Activated CD4-positive, alpha-beta T cell treated with anti-CD3 and anti-CD28 coated beads, Interleukin-2, amount 10 ng/mL, durations not matched to agents 7 days and 5 days (primary cell): ENCODE data around the gene C1orf167. TPM values are rescaled to one million over a fixed set of nuclear protein-coding genes. Genes with fewer than 3 reads are reported as not detected.
A peak's percentile ranks its signal among the peaks of the same experiment; 100 is the strongest.

Experiments used
- CTCF ChIA-PET: fragments of 350-600 bp; sonication (Branson Sonifier 250); formaldehyde crosslinking; loops from one replicate; lab custom pipeline; 2021; ENCODE audit warnings: antibody characterized with exemption; lab: Charles Lee
- POLR2A ChIA-PET: fragments of 350-600 bp; sonication (Branson Sonifier 250); formaldehyde crosslinking; loops from one replicate; lab custom pipeline; 2021; ENCODE audit warnings: antibody characterized with exemption; lab: Charles Lee
- DNase-seq: peaks from one replicate; pipeline ENCODE4 v3.0.0-alpha.2; 2020
- H3K27ac Mint-ChIP-seq: one replicate; pipeline ENCODE4 v1.8.0; 2021; ENCODE audit warnings: mild to moderate bottlenecking, moderate library complexity, mixed read lengths
- H3K27me3 Mint-ChIP-seq: one replicate; pipeline ENCODE4 v1.8.0; 2021; ENCODE audit warnings: mixed read lengths
- H3K36me3 Mint-ChIP-seq: one replicate; pipeline ENCODE4 v1.8.0; 2021; ENCODE audit warnings: low read depth, mixed read lengths
- H3K4me1 Mint-ChIP-seq: one replicate; pipeline ENCODE4 v1.8.0; 2021; ENCODE audit warnings: mixed read lengths
- H3K4me3 Mint-ChIP-seq: one replicate; pipeline ENCODE4 v1.8.0; 2021; ENCODE audit warnings: mild to moderate bottlenecking, moderate library complexity, mixed read lengths
- H3K9me3 Mint-ChIP-seq: one replicate; pipeline ENCODE4 v1.8.0; 2021; ENCODE audit warnings: mixed read lengths
- total RNA-seq, 2 experiments: library from RNA; stranded (reverse); gene quantifications; one replicate each; pipeline ENCODE4 v1.2.3, GENCODE V29; 2021

C1orf167 gene, protein sequence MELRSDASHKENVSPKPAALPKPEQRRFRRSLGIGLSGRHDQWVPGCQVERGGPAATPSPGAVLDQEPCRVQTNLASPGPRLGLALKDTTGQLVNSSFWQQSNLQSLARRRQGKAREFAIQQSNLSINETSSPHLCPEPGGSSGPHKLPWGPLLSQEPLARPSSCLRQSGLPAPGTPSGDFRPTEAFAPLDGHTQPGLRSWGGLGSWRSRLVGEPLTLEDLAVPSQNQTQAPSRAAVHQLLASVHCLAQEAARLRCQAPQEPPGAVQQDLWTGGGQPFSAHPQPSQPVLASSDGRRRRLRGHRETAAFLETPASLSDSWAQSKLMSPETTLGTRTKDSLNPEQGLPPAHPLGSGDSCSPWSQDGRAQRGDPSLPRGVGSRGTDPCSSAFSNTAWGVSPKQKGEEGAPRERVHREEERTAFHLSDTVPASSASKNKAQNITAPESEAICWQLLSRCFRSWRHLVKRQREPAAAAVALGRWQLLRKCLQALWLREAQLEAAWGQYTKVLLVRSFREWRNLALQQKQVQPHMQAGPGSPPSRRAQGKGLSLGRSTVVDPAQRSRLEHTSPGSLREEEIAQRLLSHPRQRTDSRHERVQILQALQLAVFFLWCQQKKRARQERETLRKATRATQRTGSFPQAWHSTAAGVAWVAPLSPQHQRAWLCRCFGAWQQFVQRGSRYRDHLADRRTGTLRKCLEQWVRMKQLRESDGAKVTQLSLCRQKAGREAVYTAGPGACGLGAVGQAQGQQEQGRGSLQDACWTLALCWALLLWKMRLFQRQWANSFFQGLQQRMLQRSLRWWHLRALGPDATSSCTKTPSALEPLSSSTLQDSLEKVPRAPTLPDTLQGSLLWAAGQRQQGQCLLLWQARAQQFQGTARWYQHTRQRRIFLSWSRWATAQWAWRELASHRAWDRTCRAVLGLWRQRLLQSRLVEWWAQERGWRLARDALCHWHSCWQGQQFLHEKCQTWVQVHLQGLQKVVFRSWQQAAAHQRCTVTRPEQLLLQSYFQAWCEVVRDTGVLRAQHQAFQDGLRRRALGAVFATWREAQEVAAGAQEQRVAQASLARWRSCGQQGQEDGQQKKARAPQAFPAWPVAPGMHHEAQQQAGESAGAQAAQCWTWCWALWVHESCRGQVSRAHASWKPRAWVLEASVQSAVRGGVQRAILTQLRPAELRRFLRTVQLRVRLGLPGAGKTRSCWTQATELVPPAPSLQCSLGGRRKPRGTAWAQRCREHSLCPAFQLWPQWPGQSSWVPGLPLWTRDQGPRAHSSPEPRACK (N-terminal part only)
- not detected for total RNA-seq

DNA sequence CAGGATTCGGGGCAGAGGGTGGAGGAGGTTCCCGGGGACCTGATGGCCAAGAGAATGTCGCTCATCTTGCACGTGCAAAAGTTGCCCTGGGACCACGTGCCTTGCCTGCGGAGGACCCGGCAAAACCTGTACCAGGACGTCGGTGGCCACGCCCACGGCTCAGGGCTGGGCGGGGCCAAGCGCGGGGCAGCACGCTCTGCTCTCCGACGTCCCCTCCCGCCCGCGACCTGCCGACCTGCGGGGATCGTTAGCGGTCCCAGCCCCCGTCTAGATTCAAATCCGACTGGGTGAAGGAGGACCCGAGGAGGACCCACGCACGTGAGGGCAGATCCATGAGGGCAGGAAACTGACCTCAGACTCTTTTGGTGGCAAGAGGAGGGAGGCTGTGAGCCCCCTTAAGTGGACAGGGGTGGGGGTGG is at the start of gene C1orf167:
Gene C1orf167, plus strand, starts transcription at position 206 of the 419 bp plus-strand sequence. CDS start 2,208 bp downstream, outside the sequence.
- H3K36me3 Mint-ChIP-seq, result no peaks in the 10 kb centered on the region
- POLR2A ChIA-PET, result no interaction called here

DNA sequence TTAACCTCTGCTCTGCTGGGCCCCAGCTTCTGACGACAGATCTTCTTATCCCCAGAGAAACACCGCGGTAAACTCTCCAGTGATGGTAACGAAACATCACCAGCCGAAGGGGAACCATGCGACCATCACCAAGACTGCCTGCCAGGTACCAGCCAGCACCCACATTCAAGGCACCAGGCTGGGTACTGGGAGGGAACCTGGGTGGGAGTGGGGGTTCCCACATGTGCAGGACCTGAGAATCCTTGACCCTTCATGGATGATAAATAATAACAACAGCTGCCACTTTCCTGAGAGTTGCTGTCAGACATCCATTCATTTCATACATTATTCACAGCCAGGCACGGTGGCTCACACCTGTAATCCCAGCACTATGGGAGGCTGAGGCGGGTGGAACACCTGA is 49.7 kb upstream of the C1orf167 start:
- Mint-ChIP-seq H3K4me3 (no peak overlapping the region), H3K36me3 (no peaks in the 10 kb centered on the region), H3K27ac (no peak overlapping the region), H3K27me3 (no peaks in the 10 kb centered on the region), H3K9me3 (no peaks in the 10 kb centered on the region), H3K4me1 (peaks cover 3% of the 10 kb centered on the region)
- ChIA-PET CTCF (no interaction called here), POLR2A (no interaction called here)
- no peak for DNase-seq

More for the DNA sequence above, at the start of gene C1orf167:
- peaks cover 25% of the 10 kb centered on the region for H3K27me3 Mint-ChIP-seq
- CTCF ChIA-PET, result no interaction called here
- no peak within 1 kb of the TSS for H3K4me3 Mint-ChIP-seq
- DNase-seq, result peak; percentile 29
- no peaks in the 10 kb centered on the region for H3K9me3 Mint-ChIP-seq
- H3K27ac Mint-ChIP-seq, result no peak within 1 kb of the TSS
- peaks cover 6% of the 10 kb centered on the region for H3K4me1 Mint-ChIP-seq

DNA sequence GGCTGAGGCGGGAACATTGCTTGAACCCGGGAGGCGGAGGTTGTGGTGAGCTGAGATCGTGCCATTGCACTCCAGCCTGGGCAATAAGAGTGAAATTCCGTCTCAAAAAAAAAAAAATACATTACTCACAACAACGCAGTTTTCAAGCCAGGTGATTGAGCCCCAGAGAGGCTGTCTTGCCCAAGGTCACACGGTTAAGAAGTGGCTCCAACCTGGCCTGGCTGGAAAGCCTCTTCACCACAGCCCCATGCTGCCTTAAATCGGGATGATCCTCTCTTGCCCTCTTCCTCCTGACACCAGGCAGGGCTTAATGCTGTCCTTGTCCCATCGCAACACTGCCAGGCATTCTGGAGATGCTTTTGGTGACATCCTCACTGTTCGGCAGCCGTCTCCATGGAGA is 48.9 kb upstream of the C1orf167 start:
- Mint-ChIP-seq H3K36me3 (no peaks in the 10 kb centered on the region), H3K27ac (no peak overlapping the region), H3K4me3 (no peak overlapping the region), H3K9me3 (no peaks in the 10 kb centered on the region), H3K4me1 (peaks cover 3% of the 10 kb centered on the region), H3K27me3 (no peaks in the 10 kb centered on the region)
- CTCF ChIA-PET, result no interaction called here
- POLR2A ChIA-PET, result no interaction called here
- no peak for DNase-seq

DNA sequence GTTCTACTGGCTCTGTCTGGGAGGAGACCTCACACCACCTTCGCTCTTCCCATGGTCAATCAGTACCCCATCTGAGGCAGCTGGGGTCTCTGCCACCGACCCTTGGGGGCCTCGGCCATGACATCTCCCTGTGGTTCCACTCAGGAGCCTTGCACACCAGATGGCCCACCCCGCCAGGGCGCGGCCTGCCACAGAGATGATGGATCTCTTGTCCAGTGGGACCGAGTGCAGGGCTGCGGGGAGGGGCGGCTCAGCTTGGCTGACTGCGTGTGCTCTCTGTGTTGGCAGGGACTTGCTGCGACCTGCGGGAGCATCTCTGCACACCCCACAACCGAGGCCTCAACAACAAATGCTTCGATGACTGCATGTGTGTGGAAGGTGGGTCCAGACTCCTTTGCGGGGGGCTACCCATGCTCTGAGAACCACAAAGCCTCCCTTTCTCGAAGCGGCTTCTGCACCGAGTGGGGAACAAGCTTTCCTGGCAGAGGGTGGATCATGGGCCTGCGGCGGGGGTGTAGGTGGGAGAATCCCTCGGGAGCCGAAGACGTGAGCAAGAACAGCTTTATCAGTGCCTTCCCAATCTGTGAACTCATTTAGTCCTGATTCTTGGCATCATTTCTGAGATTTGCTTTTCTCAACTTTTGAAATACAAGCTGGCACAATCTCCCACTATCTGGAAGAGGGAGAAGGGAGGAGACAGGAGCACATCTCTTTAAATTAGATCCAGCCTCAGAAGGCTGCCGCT is 47.0 kb upstream of the C1orf167 start:
- Mint-ChIP-seq H3K27me3 (no peaks in the 10 kb centered on the region), H3K9me3 (no peaks in the 10 kb centered on the region), H3K27ac (no peak overlapping the region), H3K36me3 (no peaks in the 10 kb centered on the region), H3K4me3 (no peak overlapping the region), H3K4me1 (peaks cover 15% of the 10 kb centered on the region)
- ChIA-PET CTCF (interaction anchor here (1.0 to 2.1 kb wide), 3 partner anchors 9 to 65 kb away, joined by 3 to 7 read pairs (median 4); no protein-coding TSS in a partner anchor), POLR2A (no interaction called here)
- DNase-seq, result no peak

DNA sequence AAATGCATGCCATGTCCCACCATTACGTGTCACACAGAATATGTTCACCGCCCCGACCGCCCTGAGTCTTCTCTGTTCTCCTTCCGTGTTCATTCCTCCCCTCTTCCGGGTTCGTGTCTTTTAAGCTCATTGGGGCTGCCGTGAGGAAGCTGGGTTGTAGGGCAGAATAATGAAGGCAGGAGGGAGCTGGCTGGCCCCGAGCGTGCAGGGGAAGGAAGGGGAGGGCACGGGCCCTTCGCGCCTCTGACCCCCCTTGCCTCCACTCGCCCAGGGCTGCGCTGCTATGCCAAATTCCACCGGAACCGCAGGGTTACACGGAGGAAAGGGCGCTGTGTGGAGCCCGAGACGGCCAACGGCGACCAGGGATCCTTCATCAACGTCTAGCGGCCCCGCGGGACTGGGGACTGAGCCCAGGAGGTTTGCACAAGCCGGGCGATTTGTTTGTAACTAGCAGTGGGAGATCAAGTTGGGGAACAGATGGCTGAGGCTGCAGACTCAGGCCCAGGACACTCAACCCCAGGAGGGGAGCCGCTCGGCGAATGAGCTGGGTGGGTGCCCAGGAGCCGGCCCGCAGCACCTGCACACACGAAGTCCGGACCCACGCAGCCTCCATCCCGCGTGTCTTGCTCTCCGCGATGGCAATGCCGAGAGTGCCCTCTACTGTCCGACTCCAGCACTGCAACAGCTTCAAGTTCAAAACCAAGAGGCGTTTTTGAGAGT is 42.5 kb upstream of the C1orf167 start:
- peak; percentile 87 for DNase-seq
- Mint-ChIP-seq H3K27ac (peak overlapping the region; percentile 90), H3K36me3 (no peaks in the 10 kb centered on the region), H3K9me3 (no peaks in the 10 kb centered on the region), H3K4me3 (peak overlapping the region; percentile 74), H3K4me1 (peaks cover 17% of the 10 kb centered on the region), H3K27me3 (no peaks in the 10 kb centered on the region)
- CTCF ChIA-PET, result interaction anchor here (0.6 to 3.7 kb wide), 27 partner anchors 8 to 1300 kb away, joined by 3 to 20 read pairs (median 6); partner anchors contain the start of genes AGTRAP, CLCN6, FBXO2 and FBXO44
- POLR2A ChIA-PET, result interaction anchor here (0.6 to 2.0 kb wide), 3 partner anchors 11 to 60 kb away, joined by 6 to 12 read pairs (median 11); partner anchors contain the start of gene FBXO6

DNA sequence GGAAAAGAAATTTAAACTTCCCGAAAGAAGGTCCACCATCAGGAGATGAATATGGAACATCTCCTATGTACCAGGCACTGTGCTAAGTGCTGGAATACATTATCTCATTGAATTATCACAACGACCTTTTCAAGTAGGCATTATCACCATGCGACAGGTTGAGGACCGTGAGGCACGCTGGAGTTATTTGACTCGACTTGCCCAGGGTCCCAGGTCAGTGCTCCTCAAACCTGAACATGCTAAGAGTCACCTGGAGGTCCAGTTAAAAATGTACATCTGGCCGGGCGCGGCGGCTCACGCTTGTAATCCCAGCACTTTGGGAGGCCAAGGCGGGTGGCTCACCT is 42.0 kb upstream of the C1orf167 start:
- POLR2A ChIA-PET, result interaction anchor here (0.8 to 2.0 kb wide), 2 partner anchors 11 to 56 kb away, joined by 6 to 12 read pairs; partner anchors contain the start of gene FBXO6
- Mint-ChIP-seq H3K4me1 (peaks cover 22% of the 10 kb centered on the region), H3K4me3 (peak overlapping the region; percentile 74), H3K27me3 (no peaks in the 10 kb centered on the region), H3K36me3 (no peaks in the 10 kb centered on the region), H3K27ac (peak overlapping the region; percentile 90), H3K9me3 (no peaks in the 10 kb centered on the region)
- CTCF ChIA-PET, result interaction anchor here (0.5 to 3.7 kb wide), 26 partner anchors 9 to 1300 kb away, joined by 3 to 20 read pairs (median 6); partner anchors contain the start of genes AGTRAP, CLCN6, FBXO2 and FBXO44
- no peak for DNase-seq

DNA sequence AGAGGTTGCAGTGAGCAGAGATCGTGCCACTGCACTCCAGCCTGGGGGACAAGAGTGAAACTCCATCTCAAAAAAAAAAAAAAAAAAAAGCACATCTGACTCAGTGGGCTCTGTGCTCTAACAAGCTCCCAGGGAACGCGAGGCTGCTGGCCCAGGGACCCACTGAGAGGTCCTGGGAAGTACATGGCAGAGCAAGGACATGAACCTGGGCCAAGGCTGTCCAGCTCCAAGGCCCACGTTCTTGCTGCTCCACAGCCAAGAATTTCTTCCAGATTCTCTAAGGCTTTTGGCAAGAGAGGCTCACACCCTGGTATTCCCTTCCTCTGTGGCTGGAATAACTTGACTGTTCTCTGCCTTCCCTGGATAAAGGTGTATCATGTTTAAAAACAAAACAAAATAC is 41.5 kb upstream of the C1orf167 start:
- Mint-ChIP-seq H3K36me3 (no peaks in the 10 kb centered on the region), H3K27me3 (no peaks in the 10 kb centered on the region), H3K27ac (no peak overlapping the region), H3K4me3 (peak overlapping the region; percentile 74), H3K4me1 (peaks cover 27% of the 10 kb centered on the region), H3K9me3 (no peaks in the 10 kb centered on the region)
- ChIA-PET POLR2A (no interaction called here), CTCF (interaction anchor here (0.5 to 3.7 kb wide), 13 partner anchors 11 to 1180 kb away, joined by 3 to 20 read pairs (median 7); partner anchors contain the start of genes CLCN6, FBXO2, FBXO44 and FBXO6)
- DNase-seq, result no peak

DNA sequence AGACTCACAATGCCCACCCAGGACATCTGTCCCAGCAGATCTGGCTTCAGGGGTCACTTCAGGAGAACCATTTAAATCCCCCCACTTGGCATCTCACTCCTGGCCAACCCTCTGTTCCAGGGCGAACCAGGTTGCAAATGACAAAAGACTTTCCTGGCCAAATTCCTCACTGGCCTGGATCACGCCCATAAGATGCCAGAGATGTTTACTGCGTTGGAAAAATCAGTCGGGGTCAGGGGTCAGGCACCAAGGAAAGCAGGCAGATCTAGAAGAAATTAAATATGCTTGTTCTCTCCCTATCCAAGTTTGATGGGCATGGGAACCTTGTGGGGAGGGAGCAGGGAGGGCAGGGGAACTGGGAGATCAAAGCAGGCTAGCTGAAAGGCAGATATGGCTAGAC is 40.7 kb upstream of the C1orf167 start:
- POLR2A ChIA-PET, result no interaction called here
- H3K27me3 Mint-ChIP-seq, result no peaks in the 10 kb centered on the region

DNA sequence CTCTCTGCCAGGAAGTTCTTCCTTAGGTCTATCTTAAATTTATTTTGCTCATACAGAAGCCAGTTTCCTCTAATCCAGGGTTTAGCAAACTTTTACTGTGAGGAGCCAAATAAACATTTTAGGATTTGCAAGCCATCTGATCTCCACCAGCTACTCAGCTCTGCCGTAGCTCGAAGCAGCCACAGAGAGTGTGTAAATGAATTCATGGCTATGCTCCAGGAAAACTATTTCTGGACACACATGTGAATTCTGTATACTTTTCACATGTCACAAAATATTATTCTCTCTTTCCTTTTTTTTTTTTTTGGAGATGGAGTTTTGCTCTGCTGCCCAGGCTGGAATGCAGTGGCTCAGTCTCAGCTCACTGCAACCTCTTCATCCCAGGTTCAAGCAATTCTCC is 39.5 kb upstream of the C1orf167 start:
- Mint-ChIP-seq H3K36me3 (no peaks in the 10 kb centered on the region), H3K27me3 (no peaks in the 10 kb centered on the region), H3K27ac (no peak overlapping the region), H3K4me3 (no peak overlapping the region), H3K9me3 (no peaks in the 10 kb centered on the region), H3K4me1 (peaks cover 33% of the 10 kb centered on the region)
- no peak for DNase-seq
- CTCF ChIA-PET, result interaction anchor here (0.6 to 1.1 kb wide), 3 partner anchors 71 to 610 kb away, joined by 3 to 5 read pairs (median 3); no protein-coding TSS in a partner anchor
- POLR2A ChIA-PET, result no interaction called here

More for the DNA sequence above, 40.7 kb upstream of the C1orf167 start:
- Mint-ChIP-seq H3K9me3 (no peaks in the 10 kb centered on the region), H3K27ac (no peak overlapping the region), H3K4me3 (no peak overlapping the region), H3K36me3 (no peaks in the 10 kb centered on the region), H3K4me1 (peaks cover 33% of the 10 kb centered on the region)
- no peak for DNase-seq
- CTCF ChIA-PET, result interaction anchor here (0.7 to 3.7 kb wide), 5 partner anchors 21 to 84 kb away, joined by 3 to 20 read pairs (median 15); partner anchors contain the start of genes FBXO2, FBXO44 and FBXO6

DNA sequence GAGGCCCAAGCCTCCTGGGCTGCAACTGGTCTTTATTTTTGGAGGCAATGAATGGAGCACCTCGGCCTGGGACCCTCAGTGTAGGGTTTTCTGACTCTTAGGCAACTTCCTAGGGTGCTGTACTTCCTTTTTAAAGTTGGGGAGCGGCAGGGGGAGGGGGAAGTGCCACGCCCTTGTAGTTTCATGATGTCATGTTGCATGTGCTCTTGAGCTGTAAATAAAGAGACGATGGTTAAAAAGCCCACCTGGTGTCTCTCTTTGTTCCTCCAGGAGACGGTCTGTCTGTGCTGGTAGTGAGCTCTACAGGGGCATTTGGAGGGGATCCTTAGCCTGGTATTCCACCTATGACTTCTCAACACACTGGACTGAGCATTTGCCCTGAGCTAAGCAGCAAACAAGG is 36.4 kb upstream of the C1orf167 start:
- no peaks in the 10 kb centered on the region for H3K9me3 Mint-ChIP-seq
- no peaks in the 10 kb centered on the region for H3K36me3 Mint-ChIP-seq
- POLR2A ChIA-PET, result no interaction called here
- peak overlapping the region; percentile 19 for H3K27ac Mint-ChIP-seq
- no peak for DNase-seq
- CTCF ChIA-PET, result interaction anchor here (0.7 to 1.4 kb wide), 3 partner anchors 8 to 67 kb away, joined by 3 read pairs; no protein-coding TSS in a partner anchor
- no peak overlapping the region for H3K4me3 Mint-ChIP-seq
- no peaks in the 10 kb centered on the region for H3K27me3 Mint-ChIP-seq
- H3K4me1 Mint-ChIP-seq, result peaks cover 34% of the 10 kb centered on the region

DNA sequence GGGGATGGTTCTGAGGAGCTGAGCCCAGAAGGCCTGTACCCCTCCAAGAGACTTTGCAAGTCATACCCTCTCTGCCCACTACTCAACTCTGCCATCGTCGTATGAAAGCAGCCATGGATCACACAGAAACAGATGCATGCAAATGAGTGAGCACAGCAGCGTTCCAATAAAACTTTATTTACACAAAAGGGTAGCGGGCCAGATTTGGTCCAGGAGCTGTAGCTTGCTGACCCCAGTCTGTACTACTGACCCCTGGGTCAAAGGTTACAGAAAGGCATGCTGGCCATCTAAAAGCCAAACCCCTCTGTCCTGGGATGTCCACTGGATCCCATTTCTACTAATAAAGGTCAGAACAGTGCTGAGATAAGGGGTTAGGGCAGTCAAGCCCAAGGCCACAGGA is 34.9 kb upstream of the C1orf167 start:
- ChIA-PET CTCF (interaction anchor here (1.3 kb wide), 1 partner anchor 9 kb away, joined by 4 read pairs; the partner anchor contains the start of gene AGTRAP), POLR2A (no interaction called here)
- no peak overlapping the region for H3K27ac Mint-ChIP-seq
- no peak overlapping the region for H3K4me3 Mint-ChIP-seq
- H3K4me1 Mint-ChIP-seq, result peaks cover 49% of the 10 kb centered on the region
- no peaks in the 10 kb centered on the region for H3K27me3 Mint-ChIP-seq
- H3K9me3 Mint-ChIP-seq, result no peaks in the 10 kb centered on the region
- DNase-seq, result no peak
- no peaks in the 10 kb centered on the region for H3K36me3 Mint-ChIP-seq
